ENCODE data around the gene TMEM247.

GRCh38 chr2:46479265-46479664 lies at the start of gene TMEM247:
- no peak for TF ChIP-seq CTCF (IDR thresholded peaks at IDR 0.05; ENCODE audit: insufficient read depth, low read depth, low read length)
- TF ChIP-seq EZH2 (IDR thresholded peaks at IDR 0.05; ENCODE audit: insufficient read depth, low read length): no peak

Measured in astrocyte (in vitro differentiated cells and primary cell).